RWPE2 (cell line): Measurements from ENCODE around the gene ZNF100.
"Not testable (repeated sequence)": the region's sequence is repeated elsewhere in the genome, so short reads cannot be mapped to it uniquely, and the experiment has no call there.

ENCODE experiments used
- ATAC-seq: fragments of 200-7000 bp; cut with Tn5 transposase; 3 replicates; pipeline ENCODE4 v1.9.1; 2021; ENCODE audit warnings: low read depth
- DNase-seq: peaks from one replicate; pipeline ENCODE4 v3.0.0-alpha.2; 2020; ENCODE audit warnings: low spot score
- H3K27ac ChIP-seq: fragments of 450-650 bp; 2 replicates; pipeline ENCODE4 v1.5.1; 2017; ENCODE audit warnings: mild to moderate bottlenecking; ENCODE audit not compliant: poor library complexity, severe bottlenecking
- H3K27me3 ChIP-seq: fragments of 250-450 bp; sonication (Bioruptor Pico); 2 replicates; pipeline ENCODE4 v1.5.1; 2021; ENCODE audit warnings: mild to moderate bottlenecking, moderate library complexity; ENCODE audit not compliant: insufficient read depth, poor library complexity, severe bottlenecking
- H3K36me3 ChIP-seq: fragments of 250-450 bp; sonication (Bioruptor Pico); 2 replicates; pipeline ENCODE4 v1.5.1; 2020; ENCODE audit warnings: low read depth, mild to moderate bottlenecking, moderate library complexity
- H3K4me1 ChIP-seq: fragments of 250-450 bp; sonication (Bioruptor Pico); 2 replicates; pipeline ENCODE4 v1.5.1; 2021; ENCODE audit warnings: mild to moderate bottlenecking, moderate library complexity; ENCODE audit not compliant: insufficient read depth, poor library complexity, severe bottlenecking
- H3K4me3 ChIP-seq: fragments of 250-450 bp; sonication (Bioruptor Pico); 2 replicates; pipeline ENCODE4 v1.5.1; 2021; ENCODE audit warnings: mild to moderate bottlenecking, moderate library complexity; ENCODE audit not compliant: severe bottlenecking
- H3K9me3 ChIP-seq: fragments of 250-450 bp; sonication (Bioruptor Pico); 2 replicates; pipeline ENCODE4 v1.5.1; 2021; ENCODE audit warnings: mild to moderate bottlenecking, moderate library complexity; ENCODE audit not compliant: severe bottlenecking
- CTCF ChIP-seq: fragments of 450-650 bp; IDR thresholded peaks from one replicate; pipeline ENCODE4 v1.5.1; 2017; ENCODE audit warnings: mild to moderate bottlenecking, moderate library complexity; ENCODE audit not compliant: poor library complexity, severe bottlenecking

The ZNF100 gene

GRCh38 chr19:21674454-21674853 lies 92.9 kb downstream of the ZNF100 start:
- no peak for TF ChIP-seq CTCF
- no peak for ATAC-seq
- Histone ChIP-seq H3K9me3 (peaks cover 5% of the 10 kb centered on the region), H3K4me3 (no peak overlapping the region), H3K4me1 (no peaks in the 10 kb centered on the region), H3K36me3 (no peaks in the 10 kb centered on the region), H3K27me3 (no peaks in the 10 kb centered on the region), H3K27ac (no peak overlapping the region)
- DNase-seq = no peak

- not testable (repeated sequence) for H3K36me3 ChIP-seq, H3K27ac ChIP-seq, H3K4me3 ChIP-seq, ATAC-seq, H3K4me1 ChIP-seq, H3K9me3 ChIP-seq, DNase-seq, H3K27me3 ChIP-seq
Observed at GRCh38 chr19:21673479-21673878, 93.9 kb downstream of the ZNF100 start.
